GM12891 (cell line): ENCODE data around the gene EPB41L3.

ENCODE experiments used
- PAX5 ChIP-seq: IDR thresholded peaks from 2 replicates; pipeline ENCODE4 v1.6.1; 2011; ENCODE audit warnings: low read length, moderate library complexity, mild to moderate bottlenecking; ENCODE audit not compliant: insufficient read depth, severe bottlenecking
- POLR2A ChIP-seq: IDR thresholded peaks from 2 replicates; pipeline ENCODE4 v1.6.1; 2011; ENCODE audit warnings: low read depth, low read length, control low read depth
- POLR2AphosphoS5 ChIP-seq: IDR thresholded peaks from 2 replicates; pipeline ENCODE4 v1.6.1; 2011; ENCODE audit warnings: low read depth, low read length, control low read depth
- POU2F2 ChIP-seq: IDR thresholded peaks from 2 replicates; pipeline ENCODE4 v1.6.1; 2011; ENCODE audit warnings: low read depth, mild to moderate bottlenecking, control low read depth, low read length, moderate library complexity

GRCh38 chr18:5554629-5555028 is 10.8 kb upstream of the EPB41L3 start:
- no peak for TF ChIP-seq POLR2AphosphoS5
- TF ChIP-seq PAX5 = no peak
- no peak for TF ChIP-seq POU2F2
- no peak for TF ChIP-seq POLR2A
